Stimulated activated CD8-positive, alpha-beta memory T cell treated with anti-CD3 and anti-CD28 coated beads, Interleukin-2, amount 100 ng/mL, for 1 hour (primary cell): Measurements from ENCODE around the gene POSTN.

Experiments
- DNase-seq, 2 donors: peaks; one replicate each; pipeline ENCODE4 v3.0.0-alpha.2; 2020; ENCODE audit warnings: low read depth in 2 of 2

The POSTN gene

GRCh38 chr13:37515226-37515625 lies 83.3 kb downstream of the POSTN start:
- DNase-seq: no peak
